Hepatocyte (in vitro differentiated cells): ENCODE data around the gene DPP10.

Experiments
- CTCF ChIP-seq: fragments of 200-600 bp; sonication (generic); IDR thresholded peaks from 2 replicates; pipeline ENCODE4 v1.5.1; 2016; ENCODE audit warnings: antibody characterized with exemption, mild to moderate bottlenecking; ENCODE audit not compliant: poor library complexity
- EZH2 ChIP-seq: fragments of 200-600 bp; sonication (generic); IDR thresholded peaks from 2 replicates; pipeline ENCODE4 v1.6.1; 2016; ENCODE audit warnings: antibody characterized with exemption, mild to moderate bottlenecking, borderline replicate concordance
- EZH2phosphoT487 ChIP-seq: fragments of 200-600 bp; sonication (generic); IDR thresholded peaks from one replicate; pipeline ENCODE4 v1.6.1; 2018; ENCODE audit warnings: antibody characterized with exemption, mild to moderate bottlenecking, low read depth, moderate library complexity; ENCODE audit not compliant: unreplicated experiment, severe bottlenecking

- TF ChIP-seq CTCF (no peak), EZH2phosphoT487 (no peak), EZH2 (no peak)
Observed at GRCh38 chr2:114642988-114643553, 200.6 kb downstream of the DPP10 start.
